Hepatocyte (in vitro differentiated cells): ENCODE measurements around the gene ZNF195.

Experiments used
- CTCF ChIP-seq: fragments of 200-600 bp; sonication (generic); IDR thresholded peaks from 2 replicates; pipeline ENCODE4 v1.5.1; 2016; ENCODE audit warnings: antibody characterized with exemption, mild to moderate bottlenecking; ENCODE audit not compliant: poor library complexity
- EZH2phosphoT487 ChIP-seq: fragments of 200-600 bp; sonication (generic); IDR thresholded peaks from one replicate; pipeline ENCODE4 v1.6.1; 2018; ENCODE audit warnings: antibody characterized with exemption, mild to moderate bottlenecking, low read depth, moderate library complexity; ENCODE audit not compliant: unreplicated experiment, severe bottlenecking

- TF ChIP-seq EZH2phosphoT487 = no peak
- no peak for TF ChIP-seq CTCF
Observed at GRCh38 chr11:3345736-3346135, 33.2 kb downstream of the ZNF195 start.
